ENCODE data around the gene CDKN2C. TPM values are rescaled to one million over a fixed set of nuclear protein-coding genes. Genes with fewer than 3 reads are reported as not detected.
A peak's percentile ranks its signal among the peaks of the same experiment; 100 is the strongest.
"Not testable (repeated sequence)": the region's sequence is repeated elsewhere in the genome, so short reads cannot be mapped to it uniquely, and the experiment has no call there.

The CDKN2C gene
- total RNA-seq, 2 donors from 2014 or later: 21.9 to 22.5 TPM

DNA sequence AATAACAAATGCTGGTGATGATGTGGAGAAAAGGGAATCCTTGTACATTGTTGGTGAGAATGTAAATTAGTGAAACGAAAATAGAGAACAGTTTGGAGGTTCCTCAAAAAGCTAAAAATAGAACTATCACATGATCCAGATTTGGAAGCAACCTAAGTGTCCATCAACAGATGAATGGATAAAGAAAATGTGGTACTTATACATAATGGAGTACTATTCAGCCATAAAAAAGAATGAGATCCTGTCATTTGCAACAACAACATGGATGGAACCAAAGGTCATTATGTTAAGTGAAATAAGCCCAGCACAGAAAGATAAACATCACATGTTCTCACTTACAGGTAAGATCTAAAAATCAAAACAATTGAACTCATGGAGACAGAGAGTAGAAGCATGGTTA, 29.3 kb downstream of the CDKN2C start:
- H3K36me3 Mint-ChIP-seq; H3K4me1 Mint-ChIP-seq (ENCODE audit: low read depth in 2 of 2); ATAC-seq; H3K4me3 Mint-ChIP-seq; H3K27me3 Mint-ChIP-seq; DNase-seq (ENCODE audit: low spot score); H3K9me3 Mint-ChIP-seq; H3K27ac Mint-ChIP-seq: not testable (repeated sequence)

DNA sequence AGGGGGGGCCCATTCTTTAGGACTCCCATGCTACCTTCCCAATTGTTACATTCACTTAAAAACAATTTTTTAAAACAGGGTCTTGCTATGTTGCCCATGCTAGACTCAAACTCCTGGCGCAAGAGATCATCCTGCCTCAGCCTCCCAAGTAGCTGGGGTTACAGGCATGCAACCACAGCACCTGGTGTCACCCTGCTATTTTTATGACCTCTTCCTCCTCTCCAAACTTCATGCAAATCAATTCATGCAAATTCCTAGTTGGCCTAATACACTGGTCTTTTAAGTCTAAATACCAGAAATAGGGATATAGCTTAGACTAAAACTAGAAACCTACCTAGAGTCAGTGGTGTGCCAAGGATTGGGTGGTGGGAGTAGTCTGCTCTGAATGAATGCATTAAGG, 30.1 kb downstream of the CDKN2C start:
- no peak for ATAC-seq
- no peak for DNase-seq (ENCODE audit: low spot score)
- Mint-ChIP-seq H3K9me3 (no peaks in the 10 kb centered on the region), H3K27me3 (no peaks in the 10 kb centered on the region), H3K4me1 (ENCODE audit: low read depth in 2 of 2) (no peaks in the 10 kb centered on the region), H3K36me3 (no peaks in the 10 kb centered on the region), H3K27ac (no peak overlapping the region), H3K4me3 (no peak overlapping the region)

GRCh38 chr1:51000651-51001050, 30.6 kb downstream of the CDKN2C start:
- Mint-ChIP-seq H3K27ac (no peak overlapping the region), H3K27me3 (no peaks in the 10 kb centered on the region), H3K4me3 (no peak overlapping the region), H3K36me3 (no peaks in the 10 kb centered on the region), H3K9me3 (no peaks in the 10 kb centered on the region), H3K4me1 (ENCODE audit: low read depth in 2 of 2) (no peaks in the 10 kb centered on the region)
- no peak for DNase-seq (ENCODE audit: low spot score)
- no peak for ATAC-seq

GRCh38 chr1:51002516-51002915, 32.5 kb downstream of the CDKN2C start:
- no peaks in the 10 kb centered on the region for H3K9me3 Mint-ChIP-seq
- DNase-seq (ENCODE audit: low spot score) (no peak), ATAC-seq (no peak)
- H3K27ac Mint-ChIP-seq: no peak overlapping the region
- H3K4me3 Mint-ChIP-seq: no peak overlapping the region
- no peaks in the 10 kb centered on the region for H3K27me3 Mint-ChIP-seq
- H3K36me3 Mint-ChIP-seq: no peaks in the 10 kb centered on the region
- no peaks in the 10 kb centered on the region for H3K4me1 Mint-ChIP-seq (ENCODE audit: low read depth in 2 of 2)

DNA sequence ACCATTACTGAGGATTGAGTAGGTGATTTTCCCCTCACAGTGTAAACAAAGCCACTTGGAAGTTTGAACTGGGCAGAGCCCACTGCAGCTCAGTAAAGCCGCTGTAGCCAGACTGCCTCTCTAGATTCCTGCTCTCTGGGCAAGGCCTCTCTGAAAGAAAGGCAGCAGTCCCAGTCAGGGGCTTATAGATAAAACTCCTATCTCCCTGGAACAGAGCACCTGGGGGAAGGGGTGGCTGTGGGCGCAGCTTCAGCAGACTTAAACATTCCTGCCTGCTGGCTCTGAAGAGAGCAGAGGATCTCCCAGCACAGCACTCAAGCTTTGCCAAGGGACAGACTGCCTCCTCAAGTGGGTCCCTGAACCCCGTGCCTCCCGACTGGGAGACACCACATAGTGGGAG, 35.5 kb downstream of the CDKN2C start:
- not testable (repeated sequence) for H3K27me3 Mint-ChIP-seq; H3K9me3 Mint-ChIP-seq; H3K27ac Mint-ChIP-seq; H3K4me1 Mint-ChIP-seq (ENCODE audit: low read depth in 2 of 2); H3K36me3 Mint-ChIP-seq; DNase-seq (ENCODE audit: low spot score); H3K4me3 Mint-ChIP-seq; ATAC-seq

- H3K36me3 Mint-ChIP-seq: no peaks in the 10 kb centered on the region
- H3K27me3 Mint-ChIP-seq: peaks cover under 1 to 3% of the 10 kb centered on the region in 2 donors
- no peak for ATAC-seq
- no peak overlapping the region for H3K4me3 Mint-ChIP-seq
- DNase-seq (ENCODE audit: low spot score): no peak
- H3K27ac Mint-ChIP-seq: no peak overlapping the region
- H3K9me3 Mint-ChIP-seq: peaks cover 4% of the 10 kb centered on the region
- no peaks in the 10 kb centered on the region for H3K4me1 Mint-ChIP-seq (ENCODE audit: low read depth in 2 of 2)
Observed at GRCh38 chr1:51009381-51009780, 39.3 kb downstream of the CDKN2C start.

DNA sequence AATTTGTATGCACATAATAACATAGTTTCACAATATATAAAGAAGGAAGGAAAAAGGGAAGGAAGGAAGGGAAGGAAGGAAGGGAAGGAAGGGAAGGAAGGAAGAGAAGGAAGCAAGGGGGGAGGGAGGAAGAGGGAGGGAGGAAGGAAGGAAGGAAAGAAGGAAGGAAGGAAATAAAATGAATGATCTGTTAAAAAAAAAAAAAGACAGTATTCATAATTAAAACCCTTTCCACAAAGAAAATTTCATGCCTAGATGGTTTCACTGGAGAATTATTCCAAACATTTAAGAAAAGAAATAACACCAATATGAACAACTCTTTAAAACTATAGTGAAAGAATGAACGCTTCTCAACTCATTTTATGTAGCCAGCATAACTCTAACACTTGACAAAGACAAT, 44.8 kb downstream of the CDKN2C start:
- DNase-seq (ENCODE audit: low spot score) (no peak), ATAC-seq (no peak)
- H3K27me3 Mint-ChIP-seq: peaks cover 6 to 12% of the 10 kb centered on the region in 2 donors
- H3K4me3 Mint-ChIP-seq: no peak overlapping the region
- no peaks in the 10 kb centered on the region for H3K9me3 Mint-ChIP-seq
- peak overlapping the region in 1 of 2 donors; percentile 11 for H3K27ac Mint-ChIP-seq
- H3K36me3 Mint-ChIP-seq: no peaks in the 10 kb centered on the region
- H3K4me1 Mint-ChIP-seq (ENCODE audit: low read depth in 2 of 2): no peaks in the 10 kb centered on the region

DNA sequence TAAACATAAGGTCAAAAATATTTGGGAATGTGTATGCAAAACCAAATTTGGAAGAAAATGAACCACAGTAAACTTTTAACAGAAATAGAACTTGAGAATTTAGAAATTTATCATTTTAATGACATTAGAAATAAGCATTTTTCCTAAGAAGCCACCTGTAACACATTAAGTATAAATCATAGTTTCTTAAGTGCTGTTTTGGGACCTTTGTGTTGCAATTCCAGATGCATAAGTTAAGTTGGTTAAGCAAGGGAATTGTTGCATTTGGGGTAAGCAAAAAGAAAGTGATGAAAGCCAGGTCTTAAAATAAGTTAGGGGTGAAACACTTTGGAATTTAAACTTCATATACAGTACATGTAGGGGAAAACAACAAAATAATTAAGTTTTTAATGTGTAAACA, 49.8 kb downstream of the CDKN2C start:
- H3K4me1 Mint-ChIP-seq (ENCODE audit: low read depth in 2 of 2): no peaks in the 10 kb centered on the region
- ATAC-seq: no peak
- H3K27me3 Mint-ChIP-seq: peaks cover 10 to 18% of the 10 kb centered on the region in 2 donors
- DNase-seq (ENCODE audit: low spot score): no peak
- no peaks in the 10 kb centered on the region for H3K36me3 Mint-ChIP-seq
- H3K27ac Mint-ChIP-seq: no peak overlapping the region
- H3K4me3 Mint-ChIP-seq: no peak overlapping the region
- H3K9me3 Mint-ChIP-seq: no peaks in the 10 kb centered on the region

Other genes starting within 250 kb of the CDKN2C start
- 10 to 100 TPM; 77.9 to 84.9 TPM for gene FAF1, start 10.0 kb upstream of the CDKN2C start, total RNA-seq
- gene C1orf185, start 132.0 kb downstream of the CDKN2C start, total RNA-seq: not detected

All from natural killer cell treated with Interleukin-12 subunit alpha and Interleukin-12 subunit beta and Interleukin-15 and Interleukin-18, amount 100 ng/mL, for 72 hours (primary cell).